ENCODE data around the gene UBN1. TPM values are rescaled to one million over a fixed set of nuclear protein-coding genes. Genes with fewer than 3 reads are reported as not detected.

The UBN1 gene
- total RNA-seq, 1 donor from 2014 or later: 42.1 TPM

DNA sequence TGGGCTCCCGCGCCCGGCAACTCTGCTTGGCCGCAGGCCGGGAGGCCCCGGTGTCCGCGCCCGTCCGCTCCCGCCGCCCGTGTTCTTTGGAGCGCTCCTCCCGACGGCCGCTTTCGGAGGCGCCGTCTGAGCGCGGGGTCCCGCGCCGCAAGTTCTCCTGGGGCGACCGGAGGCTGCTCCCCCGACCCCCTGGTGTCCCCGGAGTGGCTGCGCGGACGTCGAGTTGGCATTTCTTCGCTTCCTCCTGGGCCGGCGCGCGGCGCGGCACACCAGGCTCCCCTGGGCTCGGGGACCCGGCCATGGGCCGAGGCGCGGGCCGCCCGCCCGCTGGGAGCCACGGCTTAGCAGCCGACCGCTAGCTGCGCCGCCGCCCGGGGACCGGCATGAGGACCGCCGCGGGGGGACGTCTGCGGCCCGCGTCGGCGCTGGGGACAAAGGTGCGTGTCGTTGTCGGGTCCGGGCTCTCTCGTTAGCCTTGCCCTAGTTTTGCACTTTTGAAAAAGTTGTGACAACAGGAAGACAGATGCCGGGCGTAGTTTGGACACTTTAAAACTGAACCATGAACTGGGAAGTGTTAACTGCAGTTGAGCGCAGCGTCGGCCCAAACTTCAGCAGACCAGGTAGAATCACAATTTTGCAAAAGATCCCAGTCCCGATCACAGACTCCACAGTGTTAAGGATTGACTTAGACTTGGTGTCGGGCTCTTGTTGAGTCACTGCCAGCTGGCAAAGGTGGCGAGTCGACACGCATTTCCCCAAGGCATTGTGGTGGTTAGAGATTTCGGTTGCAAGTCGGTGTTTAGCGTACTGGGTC, 700 bp downstream of the UBN1 start:
- intact Hi-C loops (cut with DNase I): loop anchor here (5.0 kb wide), 1 partner anchor 46 kb away; the partner anchor contains the start of gene ROGDI
- DNase-seq (peak; percentile 78), ATAC-seq (ENCODE audit: poor library complexity) (peak; percentile 36)

DNA sequence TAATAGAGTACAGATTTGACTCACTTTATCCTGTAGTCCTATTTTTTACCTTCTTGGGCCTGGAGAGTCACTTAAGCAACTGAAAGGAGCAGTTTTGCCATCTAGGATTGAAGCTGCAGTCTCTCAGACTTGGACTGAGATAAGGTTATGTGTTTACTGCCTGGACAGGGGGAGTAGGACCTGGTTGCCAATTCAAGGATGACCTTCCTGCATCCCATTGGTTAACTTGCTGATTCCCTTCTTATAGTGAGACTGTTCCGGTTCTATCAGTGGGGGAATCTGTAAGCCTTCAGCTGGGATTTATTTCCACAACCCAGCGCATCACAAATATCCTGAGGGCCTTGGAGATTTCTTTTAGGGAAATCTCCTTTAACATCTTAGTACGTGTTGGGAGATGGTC, 2.9 kb downstream of the UBN1 start:
- no peak for DNase-seq
- intact Hi-C loops (cut with DNase I): no loop called here
- no peak for ATAC-seq (ENCODE audit: poor library complexity)

DNA sequence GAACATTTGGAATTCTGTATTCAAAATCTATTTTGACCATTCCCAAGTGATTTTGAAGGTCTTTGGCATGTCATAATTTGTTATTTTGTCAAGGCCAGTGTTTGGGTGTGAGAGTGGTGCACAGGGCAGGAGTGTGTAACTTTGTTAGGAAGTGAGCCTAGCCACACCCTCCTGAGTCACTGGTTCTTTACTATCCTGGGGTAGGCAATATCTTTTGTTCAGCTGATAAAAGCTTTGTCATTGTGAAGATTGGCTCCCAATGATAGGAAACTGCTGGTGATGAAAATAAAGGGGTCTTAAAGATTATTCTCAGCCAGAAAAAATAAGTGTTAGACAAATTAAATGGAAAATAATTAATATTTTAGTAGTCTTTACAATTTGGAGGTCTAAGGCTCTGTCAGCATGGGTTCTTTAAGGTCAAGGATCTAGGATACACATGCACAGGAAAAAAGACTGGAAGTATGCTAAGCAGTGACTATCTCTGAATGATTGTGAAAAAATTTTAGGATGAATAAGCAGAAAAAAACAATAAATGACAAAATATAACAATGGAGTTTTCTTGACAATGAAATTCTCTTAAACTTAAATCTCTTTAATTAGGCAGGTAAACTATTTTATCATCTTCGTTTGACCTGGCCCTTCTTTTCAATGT, 5.1 kb downstream of the UBN1 start:
- DNase-seq (no peak), ATAC-seq (ENCODE audit: poor library complexity) (no peak)
- intact Hi-C loops (cut with DNase I): no loop called here

DNA sequence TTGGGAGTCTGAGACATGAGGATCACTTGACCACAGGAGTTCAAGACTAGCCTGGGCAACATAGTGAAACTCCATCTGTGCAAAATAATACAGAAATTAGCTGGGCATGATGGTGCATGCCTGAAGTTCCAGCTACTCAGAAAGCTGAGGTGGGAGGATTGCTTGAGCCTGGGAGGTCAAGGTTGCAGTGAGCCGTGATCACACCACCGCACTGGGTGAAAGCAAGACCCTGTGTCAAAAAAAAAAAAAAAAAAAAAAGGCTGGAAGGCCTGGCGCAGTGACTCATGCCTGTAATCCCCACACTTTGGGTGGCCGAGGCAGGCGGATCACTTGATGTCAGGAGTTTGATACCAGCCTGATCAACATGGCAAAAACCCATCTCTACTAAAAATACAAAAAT, 8.1 kb downstream of the UBN1 start:
- no peak for DNase-seq
- intact Hi-C loops (cut with DNase I): no loop called here
- no peak for ATAC-seq (ENCODE audit: poor library complexity)

DNA sequence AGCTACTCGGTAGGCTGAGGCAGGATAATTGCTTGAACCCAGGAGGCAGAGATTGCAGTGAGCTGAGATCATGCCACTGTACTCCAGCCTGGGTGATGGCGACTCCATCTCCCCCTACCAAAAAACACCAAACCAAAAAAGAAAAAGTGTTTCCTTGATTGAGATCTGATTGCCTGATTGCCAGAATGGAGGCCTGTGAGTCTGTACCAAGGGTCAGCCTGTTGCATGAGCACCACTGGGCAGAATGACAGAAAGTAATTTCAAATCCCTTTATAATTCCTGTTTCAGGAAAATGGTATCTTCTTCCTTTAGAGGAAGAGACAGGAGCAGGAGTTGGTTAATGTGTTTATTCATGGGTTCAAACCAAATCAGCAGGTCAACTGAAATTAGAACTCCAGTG, 8.5 kb downstream of the UBN1 start:
- intact Hi-C loops (cut with DNase I): no loop called here
- DNase-seq (no peak), ATAC-seq (ENCODE audit: poor library complexity) (no peak)

DNA sequence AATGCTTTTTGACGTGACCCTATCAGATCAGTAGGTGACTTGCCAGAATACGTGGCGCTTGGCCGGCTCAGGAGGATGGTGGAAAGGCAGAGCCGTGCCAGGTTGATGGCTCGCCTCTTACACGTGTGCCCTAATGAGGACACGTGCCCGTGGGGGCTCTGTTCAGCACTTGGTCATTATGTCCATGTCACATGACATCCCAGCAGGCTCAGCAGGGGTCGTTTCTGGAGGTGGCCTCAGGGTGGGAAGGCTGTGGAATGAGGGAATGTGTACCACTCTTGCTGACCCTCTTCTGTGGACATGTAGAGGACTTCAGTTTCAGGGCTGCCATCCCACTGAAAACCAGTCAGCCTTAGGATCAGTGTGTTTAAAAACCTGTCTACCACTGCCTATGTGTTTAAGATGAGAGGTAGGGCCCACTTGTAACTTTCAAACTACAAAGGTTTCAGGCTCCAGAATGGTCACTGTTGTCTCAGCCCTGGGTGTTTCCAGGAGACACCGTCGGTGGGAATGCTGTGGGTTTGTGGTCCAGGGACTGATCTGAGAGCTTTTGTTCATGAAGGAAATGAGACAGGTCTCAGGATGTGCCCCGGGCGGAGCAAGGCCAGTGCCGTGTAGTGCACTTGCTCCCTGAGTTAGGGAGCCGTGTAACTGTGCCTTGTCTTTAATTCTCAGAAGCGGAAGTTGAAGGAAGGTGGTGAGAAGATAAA, 12.1 kb downstream of the UBN1 start:
- intact Hi-C loops (cut with DNase I): no loop called here
- DNase-seq: no peak
- ATAC-seq (ENCODE audit: poor library complexity): no peak

DNA sequence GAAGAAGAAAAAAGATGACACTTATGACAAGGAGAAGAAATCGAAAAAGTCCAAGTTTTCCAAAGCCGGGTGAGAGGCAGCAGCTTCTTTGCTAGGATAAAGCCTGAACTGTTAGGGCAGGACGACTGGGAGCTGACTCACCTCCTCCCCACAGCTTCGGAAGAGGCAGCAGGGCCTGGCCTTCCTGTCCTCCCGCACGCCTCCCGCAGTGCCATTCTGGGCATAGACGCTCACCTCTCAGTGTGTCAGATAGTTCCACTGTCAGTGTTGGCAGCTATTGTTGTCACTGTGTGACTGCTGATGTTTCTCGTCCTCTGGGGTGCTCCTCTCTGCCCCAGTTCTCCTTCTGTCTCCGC, 12.6 kb downstream of the UBN1 start:
- intact Hi-C loops (cut with DNase I): no loop called here
- no peak for ATAC-seq (ENCODE audit: poor library complexity)
- no peak for DNase-seq

DNA sequence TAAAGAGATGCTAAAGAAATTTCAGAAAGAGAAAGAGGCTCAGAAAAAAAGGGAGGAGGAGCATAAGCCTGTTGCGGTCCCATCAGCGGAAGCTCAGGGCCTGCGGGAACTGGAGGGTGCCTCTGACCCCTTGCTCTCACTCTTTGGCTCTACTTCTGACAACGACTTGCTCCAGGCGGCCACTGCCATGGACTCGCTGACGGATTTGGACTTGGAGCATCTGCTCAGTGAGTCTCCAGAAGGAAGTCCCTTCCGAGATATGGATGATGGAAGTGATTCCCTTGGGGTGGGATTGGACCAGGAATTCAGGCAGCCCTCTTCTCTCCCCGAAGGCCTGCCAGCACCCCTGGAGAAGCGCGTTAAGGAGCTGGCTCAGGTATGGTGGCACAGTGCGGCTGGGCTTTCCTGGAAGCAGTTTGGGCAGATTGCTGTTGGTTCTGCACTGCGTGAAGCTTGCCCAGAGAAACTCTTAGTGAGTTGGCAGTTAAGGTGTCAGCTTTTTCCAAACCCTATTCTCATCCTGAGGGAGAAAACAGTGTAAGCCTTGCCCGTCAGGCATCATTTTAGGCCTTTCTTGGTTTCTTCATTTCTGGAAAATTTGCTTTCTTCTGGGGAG, 13.6 kb downstream of the UBN1 start:
- no peak for DNase-seq
- intact Hi-C loops (cut with DNase I): no loop called here
- no peak for ATAC-seq (ENCODE audit: poor library complexity)

DNA sequence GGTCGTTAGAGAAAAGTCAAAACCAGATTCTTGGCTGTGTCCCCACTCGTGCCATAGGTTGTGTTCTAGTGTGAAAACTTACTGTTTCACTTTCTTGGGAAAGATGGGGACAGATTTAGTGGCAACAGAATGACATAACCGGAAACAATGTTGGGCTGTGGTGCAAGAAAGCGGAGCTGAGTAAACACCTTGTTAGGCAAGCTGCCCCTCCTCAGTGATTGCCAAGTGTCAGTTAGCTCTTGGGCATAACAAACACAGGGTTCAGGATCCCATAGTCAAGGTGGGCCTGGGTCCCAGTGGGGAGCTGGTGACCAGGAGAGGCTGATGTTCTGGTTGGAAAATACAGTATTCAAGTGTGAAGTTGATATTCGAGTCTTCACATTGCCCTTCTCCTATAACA, 15.4 kb downstream of the UBN1 start:
- DNase-seq: no peak
- intact Hi-C loops (cut with DNase I): no loop called here

DNA sequence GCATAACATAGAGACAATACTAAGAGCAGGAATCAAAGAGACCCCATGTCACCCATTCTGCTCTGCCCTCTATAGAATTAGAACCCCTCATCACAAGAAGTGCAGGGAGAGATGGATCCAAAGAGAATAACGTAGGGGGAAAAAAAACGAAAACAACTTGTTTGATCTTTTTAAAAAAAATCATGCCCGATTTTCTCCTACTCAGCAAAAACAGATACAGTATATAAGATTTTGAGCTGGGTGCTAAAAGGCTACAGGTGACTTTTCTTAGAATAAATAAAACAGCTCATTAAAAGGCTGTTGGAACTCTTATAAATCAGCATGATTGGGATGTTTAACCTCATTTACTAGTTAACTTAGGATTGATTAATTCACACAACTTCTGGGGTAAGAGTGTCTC, 17.4 kb downstream of the UBN1 start:
- intact Hi-C loops (cut with DNase I): no loop called here
- DNase-seq (no peak), ATAC-seq (ENCODE audit: poor library complexity) (no peak)

More for the DNA sequence above, 15.4 kb downstream of the UBN1 start:
- ATAC-seq (ENCODE audit: poor library complexity): peak; percentile 52

DNA sequence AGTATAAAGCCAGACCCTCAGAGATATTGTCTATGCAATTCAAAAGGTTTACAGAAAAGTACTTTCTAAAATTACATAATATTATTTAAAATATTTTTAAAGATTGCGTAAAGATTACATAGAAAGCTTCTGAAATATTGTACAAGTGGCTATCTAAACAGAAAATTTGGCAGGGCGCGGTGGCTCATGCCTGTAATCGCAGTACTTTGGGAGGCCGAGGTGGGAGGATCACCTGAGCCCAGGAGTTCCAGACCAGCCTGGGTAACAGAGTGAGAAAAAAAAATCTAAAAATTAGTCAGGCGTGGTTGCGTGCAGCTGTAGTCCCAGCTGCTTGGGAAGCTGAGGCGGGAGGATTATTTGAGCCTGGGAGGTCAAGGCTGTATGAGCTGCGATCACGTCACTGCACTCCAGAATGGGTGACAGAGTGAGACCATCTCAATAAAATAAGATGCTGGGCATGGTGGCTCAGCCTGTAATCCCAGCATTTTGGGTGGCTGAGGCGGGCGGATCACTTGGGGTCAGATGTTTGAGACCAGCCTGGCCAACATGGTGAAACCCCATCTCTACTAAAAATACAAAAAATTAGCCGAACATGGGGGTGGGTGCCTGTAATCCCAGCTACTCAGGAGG, 18.1 kb downstream of the UBN1 start:
- intact Hi-C loops (cut with DNase I): no loop called here
- DNase-seq: no peak
- no peak for ATAC-seq (ENCODE audit: poor library complexity)

DNA sequence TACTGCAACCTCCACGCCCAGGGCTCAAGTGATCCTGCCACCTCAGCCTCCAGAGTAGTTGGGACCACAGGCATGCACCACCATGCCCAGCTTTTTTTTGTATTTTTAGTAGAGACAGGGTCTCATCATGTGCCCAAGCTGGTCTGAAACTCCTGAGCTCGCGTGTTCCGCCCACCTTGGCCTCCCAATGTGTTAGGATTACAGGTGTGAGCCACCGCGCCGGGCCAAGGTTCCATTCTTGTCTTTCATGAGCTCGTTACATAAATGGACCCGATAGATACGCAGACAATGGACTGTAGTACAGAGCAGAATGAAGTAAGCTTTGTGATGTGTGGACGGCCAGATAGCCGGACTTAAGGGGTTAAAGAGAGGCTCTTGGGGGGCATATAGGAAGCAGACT, 19.3 kb downstream of the UBN1 start:
- intact Hi-C loops (cut with DNase I): no loop called here
- no peak for ATAC-seq (ENCODE audit: poor library complexity)
- no peak for DNase-seq

DNA sequence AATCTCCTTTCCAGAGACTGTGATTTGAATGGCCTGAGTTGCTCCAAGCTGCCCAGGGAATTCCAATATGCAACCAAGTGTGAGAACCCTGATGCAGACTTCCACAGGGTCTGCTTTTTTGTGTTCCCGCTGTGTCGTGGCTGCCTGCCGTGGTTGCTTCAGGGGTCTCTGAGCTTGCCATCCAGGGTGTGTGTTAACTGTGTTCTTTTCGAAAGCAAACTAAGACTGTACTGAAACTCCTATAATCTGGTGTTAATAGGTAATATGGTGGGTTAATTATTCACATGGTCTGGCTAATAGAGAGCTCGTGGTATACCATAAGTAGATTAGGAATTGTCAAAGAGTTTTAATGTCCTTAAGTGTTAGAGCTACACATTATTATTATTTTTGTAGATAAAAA, 20.7 kb downstream of the UBN1 start:
- ATAC-seq (ENCODE audit: poor library complexity): no peak
- no peak for DNase-seq
- intact Hi-C loops (cut with DNase I): no loop called here

DNA sequence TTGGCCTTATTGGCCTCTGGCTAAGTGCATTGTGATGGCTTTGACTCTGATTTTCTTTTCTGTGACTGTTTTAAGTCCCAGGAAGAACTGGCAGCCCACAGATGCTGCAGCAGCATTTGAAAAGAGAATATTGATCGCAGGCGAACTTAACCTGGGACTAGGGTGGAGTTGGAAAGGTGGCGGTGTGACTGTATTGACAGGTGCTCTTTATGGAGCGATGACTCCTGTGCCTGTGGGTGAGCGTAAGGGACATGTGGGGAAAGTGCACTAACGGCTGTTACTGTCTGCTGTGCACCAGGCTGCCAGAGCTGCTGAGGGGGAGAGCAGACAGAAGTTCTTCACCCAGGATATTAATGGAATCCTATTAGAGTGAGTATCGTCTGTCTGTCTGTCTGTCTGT, 21.3 kb downstream of the UBN1 start:
- no peak for DNase-seq
- intact Hi-C loops (cut with DNase I): no loop called here
- peak; percentile 28 for ATAC-seq (ENCODE audit: poor library complexity)

DNA sequence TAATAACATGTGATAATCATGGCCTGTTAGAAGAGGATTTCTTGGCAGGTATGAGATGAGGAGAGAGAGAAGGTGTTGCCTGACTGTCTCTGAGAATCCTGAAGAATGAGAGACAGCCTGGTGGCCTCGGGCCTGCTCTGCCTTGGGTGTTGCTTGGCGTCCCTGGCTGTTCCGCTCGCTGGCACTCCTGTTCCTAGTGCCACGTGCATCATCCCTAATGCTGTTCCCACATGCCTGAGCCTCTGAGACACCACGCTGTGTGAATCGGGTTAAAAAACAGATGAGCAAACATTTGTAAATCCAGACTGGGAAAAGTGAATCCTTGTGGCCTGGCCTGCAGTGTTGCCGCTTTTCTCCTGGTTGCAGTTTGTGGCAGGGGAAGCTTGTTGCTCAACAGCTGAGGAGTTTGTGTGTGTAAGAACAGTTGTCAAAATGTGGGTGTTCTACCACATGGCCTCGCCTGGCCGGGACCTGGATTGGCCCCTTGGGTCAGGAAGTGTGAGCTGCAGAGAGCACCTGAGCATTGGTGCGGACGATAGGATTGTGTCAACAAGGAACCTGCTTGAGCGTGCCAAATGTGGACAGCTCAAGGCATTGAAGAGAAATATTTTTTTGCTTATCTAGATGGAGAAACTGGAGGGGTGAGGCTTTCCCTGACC, 22.0 kb downstream of the UBN1 start:
- ATAC-seq (ENCODE audit: poor library complexity) (peak; percentile 41), DNase-seq (no peak)
- intact Hi-C loops (cut with DNase I): no loop called here

DNA sequence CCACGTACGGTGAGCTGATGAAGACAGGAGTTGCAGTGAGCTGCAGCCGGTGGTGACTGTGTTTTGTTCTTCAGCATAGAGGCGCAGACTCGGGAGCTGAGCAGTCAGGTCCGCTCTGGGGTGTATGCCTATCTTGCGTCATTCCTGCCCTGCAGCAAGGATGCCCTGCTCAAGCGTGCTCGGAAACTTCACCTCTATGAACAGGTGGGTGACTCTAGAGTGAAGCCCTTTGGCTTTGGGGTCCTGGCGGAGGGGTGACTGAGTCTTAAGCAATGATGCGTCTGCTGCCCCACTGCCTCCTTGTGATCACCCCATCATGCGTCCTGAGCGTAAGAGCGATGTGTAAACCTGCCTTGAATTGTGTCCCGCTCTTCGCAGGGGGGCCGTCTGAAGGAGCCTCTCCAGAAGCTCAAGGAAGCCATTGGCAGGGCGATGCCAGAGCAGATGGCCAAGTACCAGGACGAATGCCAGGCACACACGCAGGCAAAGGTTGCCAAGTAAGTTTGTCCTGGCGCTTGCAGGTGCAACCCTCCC, 22.9 kb downstream of the UBN1 start:
- intact Hi-C loops (cut with DNase I): no loop called here
- DNase-seq (no peak), ATAC-seq (ENCODE audit: poor library complexity) (no peak)

DNA sequence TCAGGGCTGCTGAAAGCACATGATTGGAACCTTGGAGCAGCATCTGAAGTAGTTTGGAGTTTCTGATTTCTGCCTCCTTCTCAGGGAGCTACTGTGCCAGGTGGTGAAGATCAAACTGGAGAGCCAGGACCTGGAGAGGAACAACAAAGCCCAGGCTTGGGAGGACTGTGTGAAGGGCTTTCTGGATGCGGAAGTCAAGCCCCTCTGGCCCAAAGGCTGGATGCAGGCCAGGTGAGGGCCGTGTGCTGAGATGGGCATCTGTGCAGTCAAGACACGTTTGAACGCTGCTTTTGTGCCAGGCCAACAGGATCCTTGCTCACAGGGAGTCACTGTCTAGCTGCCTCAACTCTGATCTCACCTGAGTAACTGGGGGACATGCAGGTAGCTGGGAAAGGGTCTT, 23.8 kb downstream of the UBN1 start:
- intact Hi-C loops (cut with DNase I): no loop called here
- no peak for DNase-seq
- no peak for ATAC-seq (ENCODE audit: poor library complexity)

DNA sequence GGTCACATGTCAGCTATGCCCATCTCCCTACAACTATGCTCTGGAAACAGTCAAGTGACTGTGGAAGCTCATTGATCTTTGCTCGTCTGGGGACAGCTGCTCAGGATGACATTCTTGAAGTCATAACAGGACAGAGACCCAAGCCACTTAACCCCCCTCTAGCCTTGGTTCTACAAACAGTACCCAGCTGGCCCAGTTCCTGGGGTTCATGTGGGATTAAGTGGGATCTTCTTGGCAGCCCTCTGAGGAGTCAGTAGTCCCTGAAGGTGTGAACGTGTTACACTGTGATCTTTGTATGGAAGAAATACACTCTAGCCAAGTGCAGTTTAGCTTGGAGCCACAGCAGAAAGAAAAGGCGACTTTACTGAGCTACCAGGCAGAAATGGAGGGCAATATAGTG, 25.8 kb downstream of the UBN1 start:
- ATAC-seq (ENCODE audit: poor library complexity): no peak
- intact Hi-C loops (cut with DNase I): no loop called here

More for the DNA sequence above, 25.8 kb downstream of the UBN1 start:
- DNase-seq: no peak
